ENCODE measurements around the gene GSDME. TPM values are rescaled to one million over a fixed set of nuclear protein-coding genes. Genes with fewer than 3 reads are reported as not detected.

The GSDME gene
- total RNA-seq, 1 donor = 70.8 TPM

GRCh38 chr7:24724451-24725190 lies 32.6 kb downstream of the GSDME start:
- no peak for DNase-seq (ENCODE audit: low read depth)
- no peak overlapping the region for H3K4me3 ChIP-seq (ENCODE audit: low read depth, low read length)
- TF ChIP-seq, protein P1, sequence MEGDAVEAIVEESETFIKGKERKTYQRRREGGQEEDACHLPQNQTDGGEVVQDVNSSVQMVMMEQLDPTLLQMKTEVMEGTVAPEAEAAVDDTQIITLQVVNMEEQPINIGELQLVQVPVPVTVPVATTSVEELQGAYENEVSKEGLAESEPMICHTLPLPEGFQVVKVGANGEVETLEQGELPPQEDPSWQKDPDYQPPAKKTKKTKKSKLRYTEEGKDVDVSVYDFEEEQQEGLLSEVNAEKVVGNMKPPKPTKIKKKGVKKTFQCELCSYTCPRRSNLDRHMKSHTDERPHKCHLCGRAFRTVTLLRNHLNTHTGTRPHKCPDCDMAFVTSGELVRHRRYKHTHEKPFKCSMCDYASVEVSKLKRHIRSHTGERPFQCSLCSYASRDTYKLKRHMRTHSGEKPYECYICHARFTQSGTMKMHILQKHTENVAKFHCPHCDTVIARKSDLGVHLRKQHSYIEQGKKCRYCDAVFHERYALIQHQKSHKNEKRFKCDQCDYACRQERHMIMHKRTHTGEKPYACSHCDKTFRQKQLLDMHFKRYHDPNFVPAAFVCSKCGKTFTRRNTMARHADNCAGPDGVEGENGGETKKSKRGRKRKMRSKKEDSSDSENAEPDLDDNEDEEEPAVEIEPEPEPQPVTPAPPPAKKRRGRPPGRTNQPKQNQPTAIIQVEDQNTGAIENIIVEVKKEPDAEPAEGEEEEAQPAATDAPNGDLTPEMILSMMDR (IDR thresholded peaks at IDR 0.05; ENCODE audit: insufficient read depth, low read depth, low read length) = no peak

DNA sequence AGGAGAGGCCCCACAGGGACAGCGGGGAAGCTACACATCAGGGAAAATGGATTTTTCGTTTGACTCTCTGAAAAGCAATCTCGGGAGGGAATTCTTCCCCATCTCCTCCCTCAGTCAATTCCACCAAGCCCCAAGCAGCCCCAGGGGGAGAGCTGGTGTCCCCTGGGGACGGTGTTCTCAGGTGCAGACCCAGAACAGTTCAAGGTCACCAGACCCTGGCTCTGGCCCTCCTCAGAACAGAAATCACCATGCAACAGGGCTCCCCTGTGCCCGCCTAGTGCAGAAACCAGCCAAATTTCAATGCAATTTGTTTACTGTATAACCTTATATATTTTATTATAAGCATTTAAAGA lies 34.1 kb downstream of the GSDME start:
- TF ChIP-seq, protein P1 (IDR thresholded peaks at IDR 0.05; ENCODE audit: insufficient read depth, low read depth, low read length) = no peak
- no peak for DNase-seq (ENCODE audit: low read depth)
- no peak overlapping the region for H3K4me3 ChIP-seq (ENCODE audit: low read depth, low read length)

- H3K4me3 ChIP-seq (ENCODE audit: low read depth, low read length) = no peak overlapping the region
- peak; percentile 46 for DNase-seq (ENCODE audit: low read depth)
- TF ChIP-seq, protein P1 (IDR thresholded peaks at IDR 0.05; ENCODE audit: insufficient read depth, low read depth, low read length) = peak; percentile 49
These were observed 34.7 kb downstream of the GSDME start for GRCh38 chr7:24722386-24723177.

DNA sequence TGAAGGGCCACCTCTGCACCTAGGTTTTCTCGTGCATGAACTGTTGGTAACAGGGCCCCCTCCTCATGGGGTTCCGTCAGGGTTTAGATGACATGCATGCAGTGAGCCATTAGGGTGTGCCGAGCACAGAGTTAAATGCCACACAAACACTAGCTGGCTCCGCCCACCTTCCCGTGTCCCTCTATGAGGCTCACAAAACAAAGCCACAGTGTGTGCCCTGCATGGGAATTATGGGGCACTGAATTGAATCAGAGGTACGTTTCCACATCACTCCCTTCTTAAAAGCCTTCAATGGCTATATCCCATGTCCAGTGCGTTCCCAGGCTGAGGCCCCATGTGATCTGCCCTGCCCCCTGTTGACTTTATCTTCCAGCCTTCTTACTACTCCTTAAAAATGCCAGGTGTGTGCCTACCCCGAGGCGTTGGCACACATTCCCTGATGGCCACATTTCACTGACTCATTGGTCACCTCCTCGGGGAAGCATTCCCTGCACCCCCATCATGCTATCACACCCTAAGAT lies 35.7 kb downstream of the GSDME start:
- TF ChIP-seq, protein P1 (IDR thresholded peaks at IDR 0.05; ENCODE audit: insufficient read depth, low read depth, low read length) = no peak
- no peak overlapping the region for H3K4me3 ChIP-seq (ENCODE audit: low read depth, low read length)
- DNase-seq (ENCODE audit: low read depth) = no peak

DNA sequence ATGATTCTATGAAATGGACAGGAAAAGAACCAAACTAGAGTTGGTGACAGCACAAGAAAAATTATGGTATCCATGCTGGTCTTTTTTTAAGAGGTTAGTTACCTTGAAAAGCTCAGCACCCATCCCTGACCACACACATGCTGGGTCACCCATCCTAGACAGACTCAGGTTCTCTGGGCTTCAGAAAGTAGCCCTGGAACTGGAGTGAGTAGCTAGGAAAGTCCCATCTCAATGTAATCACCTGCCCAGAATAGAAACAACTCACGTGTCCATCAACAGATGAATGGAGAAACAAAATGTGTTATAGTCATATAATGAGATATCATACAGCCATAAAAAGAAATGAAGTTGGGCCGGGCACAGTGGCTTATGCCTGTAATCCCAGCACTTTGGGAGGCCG lies 37.0 kb downstream of the GSDME start:
- TF ChIP-seq, protein P1 (IDR thresholded peaks at IDR 0.05; ENCODE audit: insufficient read depth, low read depth, low read length) = no peak
- no peak for DNase-seq (ENCODE audit: low read depth)
- H3K4me3 ChIP-seq (ENCODE audit: low read depth, low read length) = no peak overlapping the region

GRCh38 chr7:24718977-24719491 lies 38.2 kb downstream of the GSDME start:
- H3K4me3 ChIP-seq (ENCODE audit: low read depth, low read length) = no peak overlapping the region
- DNase-seq (ENCODE audit: low read depth) = no peak
- TF ChIP-seq, protein P1 (IDR thresholded peaks at IDR 0.05; ENCODE audit: insufficient read depth, low read depth, low read length) = no peak

All from fibroblast of villous mesenchyme (primary cell).